NCI-H1694 treated with DMSO at 0.1 percent for 48 hours (cell line): ENCODE results near the gene COA1.
"Not testable (repeated sequence)": the region's sequence is repeated elsewhere in the genome, so short reads cannot be mapped to it uniquely, and the experiment has no call there.

Experiments
- DNase-seq: peaks from one replicate; lab custom pipeline; 2025; lab: John Stamatoyannopoulos, UW

COA1 gene

GRCh38 chr7:43726466-43726865 is 2.9 kb downstream of the COA1 start:
- no peak for DNase-seq

GRCh38 chr7:43725251-43725650 is 4.1 kb downstream of the COA1 start:
- DNase-seq = no peak

GRCh38 chr7:43723007-43723341 is 6.3 kb downstream of the COA1 start:
- no peak for DNase-seq

- DNase-seq = peak; percentile 64
Observed at GRCh38 chr7:43721193-43721806, 8.0 kb downstream of the COA1 start.

- DNase-seq = no peak
Observed at GRCh38 chr7:43716598-43716997, 12.7 kb downstream of the COA1 start.

- not testable (repeated sequence) for DNase-seq
Observed at GRCh38 chr7:43715966-43716365, 13.4 kb downstream of the COA1 start.

- no peak for DNase-seq
Observed at GRCh38 chr7:43711503-43711902, 17.8 kb downstream of the COA1 start.

- DNase-seq = not testable (repeated sequence)
Observed at GRCh38 chr7:43708055-43708454, 21.3 kb downstream of the COA1 start.

- no peak for DNase-seq
Observed at GRCh38 chr7:43703573-43703972, 25.8 kb downstream of the COA1 start.

GRCh38 chr7:43702974-43703373 is 26.3 kb downstream of the COA1 start:
- no peak for DNase-seq

GRCh38 chr7:43701929-43702328 is 27.4 kb downstream of the COA1 start:
- DNase-seq = no peak

- no peak for DNase-seq
Observed at GRCh38 chr7:43701500-43701854, 27.8 kb downstream of the COA1 start.

- DNase-seq = no peak
Observed at GRCh38 chr7:43700646-43701499, 28.4 kb downstream of the COA1 start.

GRCh38 chr7:43700059-43700501 is 29.2 kb downstream of the COA1 start:
- DNase-seq = peak; percentile 71

- no peak for DNase-seq
Observed at GRCh38 chr7:43698460-43699255, 30.7 kb downstream of the COA1 start.

GRCh38 chr7:43697690-43698089 is 31.6 kb downstream of the COA1 start:
- DNase-seq = no peak

GRCh38 chr7:43695365-43695764 is 34.0 kb downstream of the COA1 start:
- no peak for DNase-seq

GRCh38 chr7:43694399-43694748 is 34.9 kb downstream of the COA1 start:
- DNase-seq = no peak

- no peak for DNase-seq
Observed at GRCh38 chr7:43693687-43694398, 35.5 kb downstream of the COA1 start.

GRCh38 chr7:43692582-43693373 is 36.5 kb downstream of the COA1 start:
- DNase-seq = no peak

GRCh38 chr7:43691611-43692010 is 37.7 kb downstream of the COA1 start:
- no peak for DNase-seq

GRCh38 chr7:43689115-43689514 is 40.2 kb downstream of the COA1 start:
- DNase-seq = no peak
